ENCODE measurements around the gene C11orf71. TPM values are rescaled to one million over a fixed set of nuclear protein-coding genes. Genes with fewer than 3 reads are reported as not detected.

C11orf71 gene
- total RNA-seq, 1 experiment from 2014 or later, result 3.7 TPM

GRCh38 chr11:114432893-114433292 lies 32.6 kb upstream of the C11orf71 start:
- ChIA-PET POLR2A (ENCODE audit: unreplicated experiment) (no interaction called here), CTCF (no interaction called here)
- H3K4me3 ChIP-seq, result no peak overlapping the region
- intact Hi-C loops (cut with micrococcal nuclease; ENCODE audit: unreplicated experiment), result no loop called here
- H3K4me1 ChIP-seq (replicated peaks; ENCODE audit: insufficient read depth), result peaks cover 7% of the 10 kb centered on the region
- no peaks in the 10 kb centered on the region for H3K79me2 ChIP-seq (ENCODE audit: low read depth)
- H2AFZ ChIP-seq, result no peak overlapping the region
- no peak for DNase-seq
- no peaks in the 10 kb centered on the region for H3K9me2 ChIP-seq (ENCODE audit: insufficient read depth)
- H3K27me3 ChIP-seq (ENCODE audit: insufficient read depth, low read depth), result no peaks in the 10 kb centered on the region
- H3K4me2 ChIP-seq, result no peak overlapping the region
- no peaks in the 10 kb centered on the region for H3K36me3 ChIP-seq (ENCODE audit: low read depth)
- H3K9me3 ChIP-seq (ENCODE audit: insufficient read depth, low read depth), result no peaks in the 10 kb centered on the region; the same call in 1 of the 2 replicates
- peaks cover 7% of the 10 kb centered on the region; the same call in 1 of the 2 replicates for H3F3A ChIP-seq (ENCODE audit: insufficient read depth, low read depth)
- TF ChIP-seq, protein P1, sequence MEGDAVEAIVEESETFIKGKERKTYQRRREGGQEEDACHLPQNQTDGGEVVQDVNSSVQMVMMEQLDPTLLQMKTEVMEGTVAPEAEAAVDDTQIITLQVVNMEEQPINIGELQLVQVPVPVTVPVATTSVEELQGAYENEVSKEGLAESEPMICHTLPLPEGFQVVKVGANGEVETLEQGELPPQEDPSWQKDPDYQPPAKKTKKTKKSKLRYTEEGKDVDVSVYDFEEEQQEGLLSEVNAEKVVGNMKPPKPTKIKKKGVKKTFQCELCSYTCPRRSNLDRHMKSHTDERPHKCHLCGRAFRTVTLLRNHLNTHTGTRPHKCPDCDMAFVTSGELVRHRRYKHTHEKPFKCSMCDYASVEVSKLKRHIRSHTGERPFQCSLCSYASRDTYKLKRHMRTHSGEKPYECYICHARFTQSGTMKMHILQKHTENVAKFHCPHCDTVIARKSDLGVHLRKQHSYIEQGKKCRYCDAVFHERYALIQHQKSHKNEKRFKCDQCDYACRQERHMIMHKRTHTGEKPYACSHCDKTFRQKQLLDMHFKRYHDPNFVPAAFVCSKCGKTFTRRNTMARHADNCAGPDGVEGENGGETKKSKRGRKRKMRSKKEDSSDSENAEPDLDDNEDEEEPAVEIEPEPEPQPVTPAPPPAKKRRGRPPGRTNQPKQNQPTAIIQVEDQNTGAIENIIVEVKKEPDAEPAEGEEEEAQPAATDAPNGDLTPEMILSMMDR (conservative IDR thresholded peaks at IDR 0.05), result no peak
- no peak for TF ChIP-seq EZH2 (IDR thresholded peaks at IDR 0.05; ENCODE audit: low read depth)
- H4K20me1 ChIP-seq (ENCODE audit: insufficient read depth), result no peaks in the 10 kb centered on the region
- no TSS peak for BruUV-seq (replicated peaks)
- H3K27ac ChIP-seq, result no peak overlapping the region

- TF ChIP-seq, protein P1 (conservative IDR thresholded peaks at IDR 0.05), result no peak
- Histone ChIP-seq H3K79me2 (ENCODE audit: low read depth) (no peaks in the 10 kb centered on the region), H3K27me3 (ENCODE audit: insufficient read depth, low read depth) (no peaks in the 10 kb centered on the region), H3F3A (ENCODE audit: insufficient read depth, low read depth) (no peaks in the 10 kb centered on the region), H3K9me2 (ENCODE audit: insufficient read depth) (no peaks in the 10 kb centered on the region; the same call in 1 of the 2 replicates), H3K4me1 (replicated peaks; ENCODE audit: insufficient read depth) (no peaks in the 10 kb centered on the region; the same call in 1 of the 2 replicates), H3K4me3 (no peak overlapping the region), H3K36me3 (ENCODE audit: low read depth) (no peaks in the 10 kb centered on the region), H3K4me2 (no peak overlapping the region), H4K20me1 (ENCODE audit: insufficient read depth) (no peaks in the 10 kb centered on the region), H3K27ac (no peak overlapping the region), H2AFZ (no peak overlapping the region), H3K9me3 (ENCODE audit: insufficient read depth, low read depth) (no peaks in the 10 kb centered on the region; the same call in 1 of the 2 replicates)
- no TSS peak for BruUV-seq (replicated peaks)
- intact Hi-C loops (cut with micrococcal nuclease; ENCODE audit: unreplicated experiment), result no loop called here
- no peak for DNase-seq
- CTCF ChIA-PET, result no interaction called here
- POLR2A ChIA-PET (ENCODE audit: unreplicated experiment), result no interaction called here
Observed at GRCh38 chr11:114430290-114430689, 30.0 kb upstream of the C11orf71 start.

DNA sequence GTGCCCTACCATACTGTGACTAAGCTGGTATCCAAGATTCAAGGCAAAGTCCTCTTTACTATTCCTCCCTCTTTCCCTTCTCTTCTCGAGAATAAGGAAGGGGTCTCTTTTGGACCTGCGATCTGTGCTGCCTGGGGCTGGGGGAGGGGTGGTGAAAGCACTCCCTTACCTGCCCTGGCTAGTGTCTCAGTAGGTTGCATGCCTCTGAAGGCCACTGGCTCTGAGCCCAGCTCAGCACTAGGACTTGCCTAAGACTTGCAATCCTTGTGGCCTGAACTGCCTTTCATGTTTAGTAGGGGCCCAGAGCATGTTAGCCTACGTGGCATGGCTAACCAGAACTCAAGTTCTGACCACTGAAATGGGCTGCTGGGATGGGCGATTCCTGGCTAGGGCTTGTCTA lies 26.0 kb upstream of the C11orf71 start:
- POLR2A ChIA-PET (ENCODE audit: unreplicated experiment), result no interaction called here
- BruUV-seq (replicated peaks), result no TSS peak
- intact Hi-C loops (cut with micrococcal nuclease; ENCODE audit: unreplicated experiment), result no loop called here
- Histone ChIP-seq H3F3A (ENCODE audit: insufficient read depth, low read depth) (no peaks in the 10 kb centered on the region), H3K27me3 (ENCODE audit: insufficient read depth, low read depth) (no peaks in the 10 kb centered on the region), H3K79me2 (ENCODE audit: low read depth) (no peaks in the 10 kb centered on the region), H3K4me1 (replicated peaks; ENCODE audit: insufficient read depth) (no peaks in the 10 kb centered on the region), H3K9me2 (ENCODE audit: insufficient read depth) (no peaks in the 10 kb centered on the region; the same call in none of the 2 replicates), H3K4me2 (no peak overlapping the region), H2AFZ (no peak overlapping the region), H3K9me3 (ENCODE audit: insufficient read depth, low read depth) (no peaks in the 10 kb centered on the region; the same call in 1 of the 2 replicates), H3K27ac (no peak overlapping the region), H3K4me3 (no peak overlapping the region), H3K36me3 (ENCODE audit: low read depth) (no peaks in the 10 kb centered on the region), H4K20me1 (ENCODE audit: insufficient read depth) (no peaks in the 10 kb centered on the region; the same call in 1 of the 2 replicates)
- TF ChIP-seq, protein P1 (conservative IDR thresholded peaks at IDR 0.05), result no peak
- no peak for TF ChIP-seq EZH2 (IDR thresholded peaks at IDR 0.05; ENCODE audit: low read depth)
- CTCF ChIA-PET, result no interaction called here
- DNase-seq, result no peak
